Measurements from ENCODE around the gene POLR3B.

Gene POLR3B

DNA sequence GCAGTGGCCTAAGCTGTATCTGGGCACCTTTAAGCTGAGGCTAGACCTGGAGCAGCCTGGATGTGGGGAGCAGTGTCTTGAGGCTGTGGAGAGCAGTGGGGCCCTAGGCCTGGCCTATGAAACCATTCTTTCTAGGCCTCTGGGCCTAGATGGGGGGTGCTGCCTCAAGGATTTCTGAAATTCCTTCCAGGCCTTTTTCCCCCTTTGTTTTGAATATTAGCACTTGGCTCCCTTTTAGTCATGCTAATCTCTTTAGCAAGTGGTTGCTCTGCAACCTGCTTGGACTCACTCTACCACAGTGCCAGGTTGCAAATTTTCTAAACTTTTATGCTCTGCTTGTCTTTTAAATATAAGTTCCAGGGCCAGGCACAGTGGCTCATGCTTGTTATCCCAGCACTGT is 183.7 kb downstream of the POLR3B start:
- no peak for DNase-seq (ENCODE audit: low read depth in 1 of 2, low spot score in 1 of 2)

DNA sequence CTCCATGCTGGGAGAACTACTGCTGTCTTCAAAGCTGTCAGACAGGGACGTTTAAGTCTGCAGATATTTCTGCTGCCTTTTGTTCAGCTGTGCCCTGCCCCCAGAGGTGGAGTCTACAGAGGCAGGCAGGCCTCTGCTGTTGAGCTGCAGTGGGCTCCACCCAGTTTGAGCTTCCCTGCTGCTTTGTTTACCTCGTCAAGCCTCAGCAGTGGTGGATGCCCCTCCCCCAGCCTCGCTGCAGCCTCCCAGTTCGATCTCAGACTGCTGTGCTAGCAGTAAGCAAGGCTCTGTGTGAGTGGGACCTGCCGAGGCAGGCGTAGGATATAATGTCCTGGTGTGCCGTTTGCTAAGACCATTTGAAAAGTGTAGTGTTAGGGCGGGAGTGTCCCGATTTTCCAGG is 193.9 kb downstream of the POLR3B start:
- no peak for DNase-seq (ENCODE audit: low read depth in 1 of 2, low spot score in 1 of 2)

DNA sequence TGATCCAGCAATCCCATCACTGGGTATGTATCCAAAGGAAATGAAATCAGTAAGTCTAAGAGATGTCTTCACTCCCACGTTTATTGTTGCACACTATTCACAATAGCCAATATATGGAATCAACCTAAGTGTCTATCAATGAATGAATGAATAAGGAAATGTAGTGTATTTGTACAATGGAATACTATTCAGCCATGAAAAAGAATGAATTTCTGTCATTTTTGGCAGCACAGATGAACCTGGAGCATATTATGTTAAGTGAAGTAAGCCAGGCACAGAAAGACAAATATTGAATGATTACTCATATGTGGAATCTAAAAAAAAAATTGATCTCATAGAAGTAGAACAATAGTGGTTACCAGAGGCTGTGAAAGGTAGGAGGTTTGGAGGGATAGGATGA is 194.7 kb downstream of the POLR3B start:
- DNase-seq (ENCODE audit: low read depth in 1 of 2, low spot score in 1 of 2) = no peak

All from activated T-helper 1 cell treated with anti-CD3 and anti-CD28 coated beads, Interleukin-2, amount 50 U/mL, for 16 hours (primary cell).